Measurements from ENCODE around the gene MACROH2A1. TPM values are rescaled to one million over a fixed set of nuclear protein-coding genes. Genes with fewer than 3 reads are reported as not detected.
A peak's percentile ranks its signal among the peaks of the same experiment; 100 is the strongest.

MACROH2A1 gene
- total and polyA plus RNA-seq, 7 experiments from 2014 or later, result 109 to 288 (median 133) TPM

GRCh38 chr5:135436951-135437418 lies 38.0 kb upstream of the MACROH2A1 start:
- H3K9me3 ChIP-seq (ENCODE audit: control insufficient read depth in 2 of 3, low read length in 3 of 3), result no peaks in the 10 kb centered on the region
- ChIA-PET POLR2A (no interaction called here), CTCF (no interaction called here)
- H3K36me3 Mint-ChIP-seq, result no peaks in the 10 kb centered on the region
- peaks cover 0 to 6% (median 0%) of the 10 kb centered on the region in 7 donors for H3K4me1 Mint-ChIP-seq
- H3K27me3 Mint-ChIP-seq, result peaks cover 4 to 36% (median 6%) of the 10 kb centered on the region in 5 donors
- H3K9me3 Mint-ChIP-seq, result no peaks in the 10 kb centered on the region
- ATAC-seq (no peak), DNase-seq (no peak)
- H3K36me3 ChIP-seq (ENCODE audit: control insufficient read depth in 2 of 3, insufficient read depth in 3 of 3, low read length in 3 of 3), result no peaks in the 10 kb centered on the region
- no peak overlapping the region for H3K4me3 ChIP-seq (ENCODE audit: low read length)
- no peaks in the 10 kb centered on the region for H3K27me3 ChIP-seq (ENCODE audit: control insufficient read depth in 2 of 2, insufficient read depth in 2 of 2, low read length in 2 of 2)
- intact Hi-C loops (cut with micrococcal nuclease), result no loop called here
- no peak overlapping the region for H3K27ac Mint-ChIP-seq
- no peak overlapping the region for H3K4me3 Mint-ChIP-seq
- H3K4me1 ChIP-seq (ENCODE audit: control insufficient read depth in 2 of 2, insufficient read depth in 2 of 2, low read length in 2 of 2), result no peaks in the 10 kb centered on the region
- no peak overlapping the region for H3K27ac ChIP-seq (ENCODE audit: low read depth, low read length)

DNA sequence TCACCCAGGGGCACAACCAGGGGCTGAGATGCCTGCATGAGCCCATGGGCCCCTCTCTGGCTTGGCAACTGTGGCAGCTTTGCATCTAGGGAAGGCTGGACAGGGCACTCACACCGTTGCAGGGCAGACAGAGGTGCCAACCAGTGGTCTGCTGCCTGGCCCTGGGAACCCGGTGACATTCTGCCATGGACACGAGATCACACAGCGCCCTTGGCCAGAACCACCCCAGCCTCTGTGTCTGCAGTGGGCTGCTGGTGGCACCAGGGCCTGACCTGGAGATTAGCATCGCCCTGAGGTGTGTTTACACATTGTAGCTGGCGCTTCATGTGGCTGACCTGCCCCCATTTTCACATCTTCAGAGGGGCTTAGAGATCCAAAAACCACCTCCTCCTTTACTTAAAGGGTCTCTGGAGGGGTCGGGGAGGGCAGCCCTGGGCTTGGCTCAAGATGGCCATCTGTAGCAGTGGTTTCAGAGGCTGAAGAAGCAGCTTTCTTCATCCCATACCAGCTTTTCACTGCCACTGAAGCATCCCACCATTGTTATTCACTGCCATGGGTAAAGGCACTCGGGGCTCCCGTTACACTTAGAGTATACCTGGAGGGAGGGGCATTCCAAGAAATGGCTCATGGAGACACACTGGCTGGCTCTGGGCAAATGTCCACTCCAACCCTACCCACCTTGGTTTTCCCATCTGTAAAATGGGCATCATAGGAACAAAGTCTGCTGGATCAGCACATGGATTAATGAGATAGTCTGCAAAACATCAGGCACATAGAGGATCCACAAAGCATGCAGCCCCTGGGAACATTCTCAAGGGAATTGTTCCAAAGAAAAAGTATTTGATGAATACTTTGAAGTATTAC lies 36.7 kb upstream of the MACROH2A1 start:
- Histone ChIP-seq H3K9me3 (ENCODE audit: control insufficient read depth in 2 of 3, low read length in 3 of 3) (no peaks in the 10 kb centered on the region), H3K36me3 (ENCODE audit: control insufficient read depth in 2 of 3, insufficient read depth in 3 of 3, low read length in 3 of 3) (no peaks in the 10 kb centered on the region), H3K27me3 (ENCODE audit: control insufficient read depth in 2 of 2, insufficient read depth in 2 of 2, low read length in 2 of 2) (no peaks in the 10 kb centered on the region), H3K4me1 (ENCODE audit: control insufficient read depth in 2 of 2, insufficient read depth in 2 of 2, low read length in 2 of 2) (no peaks in the 10 kb centered on the region), H3K27ac (ENCODE audit: low read depth, low read length) (no peak overlapping the region), H3K4me3 (ENCODE audit: low read length) (no peak overlapping the region)
- no peaks in the 10 kb centered on the region for H3K36me3 Mint-ChIP-seq
- intact Hi-C loops (cut with micrococcal nuclease), result no loop called here
- ATAC-seq (no peak), DNase-seq (no peak)
- peaks cover 4 to 32% (median 6%) of the 10 kb centered on the region in 5 donors for H3K27me3 Mint-ChIP-seq
- ChIA-PET POLR2A (no interaction called here), CTCF (interaction anchor here (0.6 kb wide), 1 partner anchor 180 kb away, joined by 4 read pairs; no protein-coding TSS in a partner anchor)
- H3K4me1 Mint-ChIP-seq, result peaks cover 0 to 3% (median 0%) of the 10 kb centered on the region in 7 donors
- peaks cover 0 to 2% (median 0%) of the 10 kb centered on the region in 11 donors for H3K9me3 Mint-ChIP-seq
- H3K4me3 Mint-ChIP-seq, result no peak overlapping the region
- no peak overlapping the region for H3K27ac Mint-ChIP-seq

- no peaks in the 10 kb centered on the region for H3K36me3 Mint-ChIP-seq
- no peaks in the 10 kb centered on the region for H3K36me3 ChIP-seq (ENCODE audit: control insufficient read depth in 2 of 3, insufficient read depth in 3 of 3, low read length in 3 of 3)
- H3K27ac Mint-ChIP-seq, result no peak overlapping the region
- peaks cover 4 to 30% (median 6%) of the 10 kb centered on the region in 5 donors for H3K27me3 Mint-ChIP-seq
- H3K27me3 ChIP-seq (ENCODE audit: control insufficient read depth in 2 of 2, insufficient read depth in 2 of 2, low read length in 2 of 2), result no peaks in the 10 kb centered on the region
- no peak for DNase-seq
- intact Hi-C loops (cut with micrococcal nuclease), result no loop called here
- H3K4me3 ChIP-seq (ENCODE audit: low read length), result no peak overlapping the region
- no peaks in the 10 kb centered on the region for H3K9me3 ChIP-seq (ENCODE audit: control insufficient read depth in 2 of 3, low read length in 3 of 3)
- ATAC-seq, result no peak
- POLR2A ChIA-PET, result no interaction called here
- peaks cover 0 to 2% (median 0%) of the 10 kb centered on the region in 11 donors for H3K9me3 Mint-ChIP-seq
- no peaks in the 10 kb centered on the region for H3K4me1 ChIP-seq (ENCODE audit: control insufficient read depth in 2 of 2, insufficient read depth in 2 of 2, low read length in 2 of 2)
- H3K4me3 Mint-ChIP-seq, result no peak overlapping the region
- H3K27ac ChIP-seq (ENCODE audit: low read depth, low read length), result no peak overlapping the region
- CTCF ChIA-PET, result no interaction called here
- peaks cover 0 to 3% (median 0%) of the 10 kb centered on the region in 7 donors for H3K4me1 Mint-ChIP-seq
These were observed 35.8 kb upstream of the MACROH2A1 start for GRCh38 chr5:135434591-135435466.

DNA sequence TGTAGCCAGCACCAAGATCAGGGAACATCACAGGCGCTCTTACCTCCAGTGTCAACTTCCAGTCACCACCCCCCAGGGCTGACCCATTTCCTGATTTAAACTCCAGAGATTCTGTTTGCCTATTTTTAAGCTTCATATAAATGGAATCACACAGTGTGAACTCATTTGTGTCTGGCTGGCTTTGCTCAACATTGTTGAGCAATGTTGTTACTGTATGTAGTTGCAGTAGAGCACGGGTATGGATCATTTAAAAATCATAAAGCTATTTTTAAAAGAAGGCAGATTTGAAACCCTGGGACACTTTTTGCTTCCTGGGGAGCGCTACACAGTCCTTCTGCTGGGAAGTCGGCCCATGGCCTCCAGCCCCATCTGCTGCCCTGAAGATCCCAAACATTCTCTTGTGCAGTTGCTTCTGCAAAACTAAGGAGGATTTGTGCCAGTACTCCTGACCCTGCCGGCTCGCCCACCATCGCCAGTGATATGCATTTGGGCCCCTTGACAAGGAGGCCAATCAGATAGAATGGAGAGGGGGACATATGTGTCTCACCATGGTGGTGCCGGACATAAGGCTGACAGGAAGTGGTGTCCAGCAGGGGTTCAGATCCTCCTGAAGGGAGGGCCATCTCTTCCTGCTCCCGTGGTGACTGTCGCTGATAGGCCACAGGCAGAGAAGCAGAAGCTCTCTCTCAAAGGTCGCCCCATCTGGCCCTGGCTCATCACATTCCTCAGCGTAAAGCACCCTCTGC lies 34.8 kb upstream of the MACROH2A1 start:
- no peak for DNase-seq
- H3K36me3 ChIP-seq (ENCODE audit: control insufficient read depth in 2 of 3, insufficient read depth in 3 of 3, low read length in 3 of 3), result no peaks in the 10 kb centered on the region
- intact Hi-C loops (cut with micrococcal nuclease), result no loop called here
- no peak overlapping the region for H3K4me3 ChIP-seq (ENCODE audit: low read length)
- ChIA-PET POLR2A (no interaction called here), CTCF (no interaction called here)
- no peak overlapping the region for H3K27ac ChIP-seq (ENCODE audit: low read depth, low read length)
- H3K27me3 Mint-ChIP-seq, result peaks cover 4 to 28% (median 12%) of the 10 kb centered on the region in 5 donors
- H3K4me1 Mint-ChIP-seq, result peaks cover 0 to 3% (median 0%) of the 10 kb centered on the region in 7 donors
- no peak overlapping the region for H3K27ac Mint-ChIP-seq
- H3K9me3 ChIP-seq (ENCODE audit: control insufficient read depth in 2 of 3, low read length in 3 of 3), result no peaks in the 10 kb centered on the region
- H3K4me3 Mint-ChIP-seq, result no peak overlapping the region
- ATAC-seq, result peak; percentile 64
- H3K27me3 ChIP-seq (ENCODE audit: control insufficient read depth in 2 of 2, insufficient read depth in 2 of 2, low read length in 2 of 2), result no peaks in the 10 kb centered on the region
- peaks cover 0 to 7% (median 2%) of the 10 kb centered on the region in 11 donors for H3K9me3 Mint-ChIP-seq
- peaks cover 0 to 3% (median 0%) of the 10 kb centered on the region in 5 donors for H3K36me3 Mint-ChIP-seq
- no peaks in the 10 kb centered on the region for H3K4me1 ChIP-seq (ENCODE audit: control insufficient read depth in 2 of 2, insufficient read depth in 2 of 2, low read length in 2 of 2)

GRCh38 chr5:135432113-135432512 lies 33.1 kb upstream of the MACROH2A1 start:
- peaks cover 0 to 7% (median 3%) of the 10 kb centered on the region in 5 donors for H3K36me3 Mint-ChIP-seq
- Histone ChIP-seq H3K4me3 (ENCODE audit: low read length) (no peak overlapping the region), H3K27me3 (ENCODE audit: control insufficient read depth in 2 of 2, insufficient read depth in 2 of 2, low read length in 2 of 2) (no peaks in the 10 kb centered on the region), H3K36me3 (ENCODE audit: control insufficient read depth in 2 of 3, insufficient read depth in 3 of 3, low read length in 3 of 3) (no peaks in the 10 kb centered on the region), H3K9me3 (ENCODE audit: control insufficient read depth in 2 of 3, low read length in 3 of 3) (no peaks in the 10 kb centered on the region), H3K4me1 (ENCODE audit: control insufficient read depth in 2 of 2, insufficient read depth in 2 of 2, low read length in 2 of 2) (no peaks in the 10 kb centered on the region), H3K27ac (ENCODE audit: low read depth, low read length) (no peak overlapping the region)
- DNase-seq, result no peak
- peaks cover 0 to 3% (median 0%) of the 10 kb centered on the region in 7 donors for H3K4me1 Mint-ChIP-seq
- ChIA-PET POLR2A (no interaction called here), CTCF (no interaction called here)
- H3K4me3 Mint-ChIP-seq, result no peak overlapping the region
- intact Hi-C loops (cut with micrococcal nuclease), result no loop called here
- peaks cover 4 to 25% (median 12%) of the 10 kb centered on the region in 5 donors for H3K27me3 Mint-ChIP-seq
- no peak overlapping the region for H3K27ac Mint-ChIP-seq
- ATAC-seq, result peak; percentile 26
- H3K9me3 Mint-ChIP-seq, result peaks cover 0 to 15% (median 5%) of the 10 kb centered on the region in 11 donors

DNA sequence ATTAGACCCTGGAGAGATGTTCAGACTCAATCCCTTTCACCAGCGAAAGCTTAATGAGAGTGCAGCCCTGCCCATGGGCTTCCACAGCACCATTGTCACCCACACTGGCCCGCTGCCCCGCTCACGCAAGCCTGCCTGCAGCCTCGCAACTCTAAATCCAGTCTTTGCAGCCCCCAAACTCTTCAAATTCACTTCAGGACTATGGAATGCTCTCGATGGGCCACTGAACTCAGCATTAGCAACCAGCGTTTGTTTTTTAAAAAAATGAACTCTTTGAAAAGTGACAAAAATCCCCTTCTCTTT lies 31.1 kb upstream of the MACROH2A1 start:
- Histone ChIP-seq H3K27me3 (ENCODE audit: control insufficient read depth in 2 of 2, insufficient read depth in 2 of 2, low read length in 2 of 2) (no peaks in the 10 kb centered on the region), H3K27ac (ENCODE audit: low read depth, low read length) (no peak overlapping the region), H3K9me3 (ENCODE audit: control insufficient read depth in 2 of 3, low read length in 3 of 3) (no peaks in the 10 kb centered on the region), H3K4me3 (ENCODE audit: low read length) (no peak overlapping the region), H3K36me3 (ENCODE audit: control insufficient read depth in 2 of 3, insufficient read depth in 3 of 3, low read length in 3 of 3) (no peaks in the 10 kb centered on the region), H3K4me1 (ENCODE audit: control insufficient read depth in 2 of 2, insufficient read depth in 2 of 2, low read length in 2 of 2) (peaks cover 0 to 6% of the 10 kb centered on the region in 2 donors)
- DNase-seq (no peak), ATAC-seq (no peak)
- no peak overlapping the region for H3K4me3 Mint-ChIP-seq
- POLR2A ChIA-PET, result no interaction called here
- peaks cover 0 to 7% (median 3%) of the 10 kb centered on the region in 5 donors for H3K36me3 Mint-ChIP-seq
- CTCF ChIA-PET, result no interaction called here
- H3K27me3 Mint-ChIP-seq, result peaks cover 0 to 16% (median 7%) of the 10 kb centered on the region in 5 donors
- peaks cover 0 to 19% (median 6%) of the 10 kb centered on the region in 7 donors for H3K4me1 Mint-ChIP-seq
- intact Hi-C loops (cut with micrococcal nuclease), result no loop called here
- peaks cover 0 to 15% (median 5%) of the 10 kb centered on the region in 11 donors for H3K9me3 Mint-ChIP-seq
- H3K27ac Mint-ChIP-seq, result no peak overlapping the region

Measured in naive thymus-derived CD4-positive, alpha-beta T cell (primary cell).